Measurements from ENCODE around the gene MAPKAP1. TPM values are rescaled to one million over a fixed set of nuclear protein-coding genes. Genes with fewer than 3 reads are reported as not detected.
A peak's percentile ranks its signal among the peaks of the same experiment; 100 is the strongest.

The MAPKAP1 gene
- total and polyA plus RNA-seq, 9 of the 15 experiments (the other 6 are each of a cell fraction or from before 2014, with no cell fraction given) = 2.6 to 82.1 (median 61.1) TPM

GRCh38 chr9:125407974-125408900 lies 298.8 kb downstream of the MAPKAP1 start (continued):
- TF ChIP-seq, protein P1, sequence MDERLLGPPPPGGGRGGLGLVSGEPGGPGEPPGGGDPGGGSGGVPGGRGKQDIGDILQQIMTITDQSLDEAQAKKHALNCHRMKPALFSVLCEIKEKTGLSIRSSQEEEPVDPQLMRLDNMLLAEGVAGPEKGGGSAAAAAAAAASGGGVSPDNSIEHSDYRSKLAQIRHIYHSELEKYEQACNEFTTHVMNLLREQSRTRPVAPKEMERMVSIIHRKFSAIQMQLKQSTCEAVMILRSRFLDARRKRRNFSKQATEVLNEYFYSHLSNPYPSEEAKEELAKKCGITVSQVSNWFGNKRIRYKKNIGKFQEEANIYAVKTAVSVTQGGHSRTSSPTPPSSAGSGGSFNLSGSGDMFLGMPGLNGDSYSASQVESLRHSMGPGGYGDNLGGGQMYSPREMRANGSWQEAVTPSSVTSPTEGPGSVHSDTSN (CRISPR knock-in tag; IDR thresholded peaks at IDR 0.05; ENCODE audit: low read depth) = no peak
- TF ChIP-seq, protein P1 (tag; conservative IDR thresholded peaks at IDR 0.05; ENCODE audit: low read depth) = no peak
- no peak for TF ChIP-seq SRF (CRISPR knock-in tag; IDR thresholded peaks at IDR 0.05)
- TF ChIP-seq, protein P2, sequence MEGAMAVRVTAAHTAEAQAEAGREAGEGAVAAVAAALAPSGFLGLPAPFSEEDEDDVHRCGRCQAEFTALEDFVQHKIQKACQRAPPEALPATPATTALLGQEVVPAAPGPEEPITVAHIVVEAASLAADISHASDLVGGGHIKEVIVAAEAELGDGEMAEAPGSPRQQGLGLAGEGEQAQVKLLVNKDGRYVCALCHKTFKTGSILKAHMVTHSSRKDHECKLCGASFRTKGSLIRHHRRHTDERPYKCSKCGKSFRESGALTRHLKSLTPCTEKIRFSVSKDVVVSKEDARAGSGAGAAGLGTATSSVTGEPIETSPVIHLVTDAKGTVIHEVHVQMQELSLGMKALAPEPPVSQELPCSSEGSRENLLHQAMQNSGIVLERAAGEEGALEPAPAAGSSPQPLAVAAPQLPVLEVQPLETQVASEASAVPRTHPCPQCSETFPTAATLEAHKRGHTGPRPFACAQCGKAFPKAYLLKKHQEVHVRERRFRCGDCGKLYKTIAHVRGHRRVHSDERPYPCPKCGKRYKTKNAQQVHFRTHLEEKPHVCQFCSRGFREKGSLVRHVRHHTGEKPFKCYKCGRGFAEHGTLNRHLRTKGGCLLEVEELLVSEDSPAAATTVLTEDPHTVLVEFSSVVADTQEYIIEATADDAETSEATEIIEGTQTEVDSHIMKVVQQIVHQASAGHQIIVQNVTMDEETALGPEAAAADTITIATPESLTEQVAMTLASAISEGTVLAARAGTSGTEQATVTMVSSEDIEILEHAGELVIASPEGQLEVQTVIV (CRISPR knock-in tag; IDR thresholded peaks at IDR 0.05; ENCODE audit: borderline replicate concordance) = no peak
- TF ChIP-seq TRIM28 (IDR thresholded peaks at IDR 0.05) = no peak
- TF ChIP-seq THRAP3 (IDR thresholded peaks at IDR 0.05; ENCODE audit: borderline replicate concordance) = no peak
- TF ChIP-seq MED1 (CRISPR knock-in tag; IDR thresholded peaks at IDR 0.05; ENCODE audit: borderline replicate concordance) = no peak
- TF ChIP-seq MTA1 (IDR thresholded peaks at IDR 0.05; ENCODE audit: borderline replicate concordance) = no peak
- TF ChIP-seq ZNF12 (CRISPR knock-in tag; IDR thresholded peaks at IDR 0.05) = no peak
- no peak for TF ChIP-seq NFE2L1 (tag; IDR thresholded peaks at IDR 0.05; ENCODE audit: borderline replicate concordance, low read depth)
- TF ChIP-seq ZKSCAN8 (CRISPR knock-in tag; IDR thresholded peaks at IDR 0.05) = no peak
- no peak for TF ChIP-seq CBX2 (IDR thresholded peaks at IDR 0.05; ENCODE audit: insufficient read depth, low read length, poor library complexity, severe bottlenecking)
- no peak for TF ChIP-seq NR4A1 (CRISPR knock-in tag; IDR thresholded peaks at IDR 0.05)
- no peak for TF ChIP-seq NR4A1 (tag; IDR thresholded peaks at IDR 0.05)
- TF ChIP-seq, protein P3, sequence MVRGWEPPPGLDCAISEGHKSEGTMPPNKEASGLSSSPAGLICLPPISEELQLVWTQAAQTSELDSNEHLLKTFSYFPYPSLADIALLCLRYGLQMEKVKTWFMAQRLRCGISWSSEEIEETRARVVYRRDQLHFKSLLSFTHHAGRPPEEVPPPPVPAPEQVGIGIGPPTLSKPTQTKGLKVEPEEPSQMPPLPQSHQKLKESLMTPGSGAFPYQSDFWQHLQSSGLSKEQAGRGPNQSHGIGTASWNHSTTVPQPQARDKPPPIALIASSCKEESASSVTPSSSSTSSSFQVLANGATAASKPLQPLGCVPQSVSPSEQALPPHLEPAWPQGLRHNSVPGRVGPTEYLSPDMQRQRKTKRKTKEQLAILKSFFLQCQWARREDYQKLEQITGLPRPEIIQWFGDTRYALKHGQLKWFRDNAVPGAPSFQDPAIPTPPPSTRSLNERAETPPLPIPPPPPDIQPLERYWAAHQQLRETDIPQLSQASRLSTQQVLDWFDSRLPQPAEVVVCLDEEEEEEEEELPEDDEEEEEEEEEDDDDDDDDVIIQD (CRISPR knock-in tag; IDR thresholded peaks at IDR 0.05) = no peak
- TF ChIP-seq ZBED1 (IDR thresholded peaks at IDR 0.05) = no peak
- TF ChIP-seq USF2 (CRISPR knock-in tag; IDR thresholded peaks at IDR 0.05) = no peak
- peak; percentile 6; the same call in 1 of the 2 replicates for TF ChIP-seq HCFC1 (IDR thresholded peaks at IDR 0.05; ENCODE audit: low read depth, low read length)
- no peak for TF ChIP-seq STAT5B (CRISPR knock-in tag; IDR thresholded peaks at IDR 0.05)
- TF ChIP-seq KAT2B (IDR thresholded peaks at IDR 0.05; ENCODE audit: low read depth, low read length) = no peak
- peak; percentile 88 for TF ChIP-seq SAFB (IDR thresholded peaks at IDR 0.05; ENCODE audit: borderline replicate concordance, low read depth, low read length)

All from K562 (cell line).